ENCODE results near the gene C1orf105.

DNA sequence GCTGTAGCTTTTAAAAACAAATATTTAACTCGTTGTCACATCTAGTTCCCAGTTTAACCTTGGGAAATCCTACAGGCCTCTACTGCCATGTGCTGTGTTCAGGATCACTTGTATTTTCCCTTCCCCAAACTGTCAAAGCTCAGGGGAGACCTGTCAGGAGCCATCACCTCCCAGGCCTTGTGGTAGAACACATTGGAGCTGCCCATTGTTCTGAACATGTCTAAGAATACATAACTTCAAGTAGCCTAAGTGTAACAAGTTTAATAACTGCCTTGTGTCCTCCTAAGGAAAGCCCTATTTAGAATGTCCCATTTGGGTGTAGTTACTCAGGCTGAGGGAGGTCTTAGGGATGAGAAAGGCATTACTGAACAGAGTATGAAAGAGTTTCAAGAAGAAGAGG is 52.0 kb downstream of the C1orf105 start:
- TF ChIP-seq POLR2AphosphoS5 (IDR thresholded peaks at IDR 0.05) (no peak), POLR2A (IDR thresholded peaks at IDR 0.05) (no peak), EP300 (IDR thresholded peaks at IDR 0.05) (no peak)
- TF ChIP-seq, protein P1, sequence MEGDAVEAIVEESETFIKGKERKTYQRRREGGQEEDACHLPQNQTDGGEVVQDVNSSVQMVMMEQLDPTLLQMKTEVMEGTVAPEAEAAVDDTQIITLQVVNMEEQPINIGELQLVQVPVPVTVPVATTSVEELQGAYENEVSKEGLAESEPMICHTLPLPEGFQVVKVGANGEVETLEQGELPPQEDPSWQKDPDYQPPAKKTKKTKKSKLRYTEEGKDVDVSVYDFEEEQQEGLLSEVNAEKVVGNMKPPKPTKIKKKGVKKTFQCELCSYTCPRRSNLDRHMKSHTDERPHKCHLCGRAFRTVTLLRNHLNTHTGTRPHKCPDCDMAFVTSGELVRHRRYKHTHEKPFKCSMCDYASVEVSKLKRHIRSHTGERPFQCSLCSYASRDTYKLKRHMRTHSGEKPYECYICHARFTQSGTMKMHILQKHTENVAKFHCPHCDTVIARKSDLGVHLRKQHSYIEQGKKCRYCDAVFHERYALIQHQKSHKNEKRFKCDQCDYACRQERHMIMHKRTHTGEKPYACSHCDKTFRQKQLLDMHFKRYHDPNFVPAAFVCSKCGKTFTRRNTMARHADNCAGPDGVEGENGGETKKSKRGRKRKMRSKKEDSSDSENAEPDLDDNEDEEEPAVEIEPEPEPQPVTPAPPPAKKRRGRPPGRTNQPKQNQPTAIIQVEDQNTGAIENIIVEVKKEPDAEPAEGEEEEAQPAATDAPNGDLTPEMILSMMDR (IDR thresholded peaks at IDR 0.05) = no peak
